ENCODE data around the gene TTC13.

Gene TTC13

DNA sequence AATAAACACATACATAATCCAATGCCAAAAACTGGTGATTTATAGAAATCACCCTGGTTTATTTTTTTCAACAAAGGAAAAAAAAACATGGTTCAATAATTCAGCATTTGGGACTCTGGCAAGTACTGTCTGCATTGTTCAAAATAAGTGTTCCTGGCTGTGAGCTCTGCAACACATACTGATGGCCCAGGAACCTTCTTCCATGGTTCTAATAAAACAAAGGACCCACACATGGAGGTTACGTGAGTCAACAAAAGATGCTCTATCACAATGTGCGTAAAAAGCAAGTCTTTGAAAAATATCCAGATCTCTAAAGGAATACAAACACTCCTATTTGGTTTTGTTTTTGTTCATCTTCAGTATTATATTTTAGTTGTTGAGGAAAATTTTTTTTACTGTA is 72.4 kb downstream of the TTC13 start:
- DNase-seq = no peak

DNA sequence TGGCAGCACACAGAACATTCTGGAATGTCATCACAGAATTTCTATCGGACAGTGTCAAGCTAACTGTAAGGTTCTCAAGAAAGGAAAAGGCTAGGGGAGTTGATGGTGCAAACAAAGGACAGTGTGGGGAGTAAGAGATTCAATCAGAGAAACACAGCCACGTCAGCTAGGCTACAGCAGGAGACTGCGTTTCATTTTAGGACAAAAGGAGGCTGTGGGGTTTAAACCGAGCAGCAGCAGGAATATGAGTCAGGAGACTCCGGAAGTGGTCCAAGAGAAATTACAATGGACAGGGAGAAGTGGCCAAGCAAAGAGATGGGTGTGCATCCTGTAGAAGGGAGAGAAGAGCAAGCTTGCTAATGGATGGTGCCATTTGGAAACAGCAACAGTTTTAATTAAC is 72.9 kb downstream of the TTC13 start:
- DNase-seq = no peak

GRCh38 chr1:230902349-230902923 is 76.2 kb downstream of the TTC13 start:
- no peak for DNase-seq

DNA sequence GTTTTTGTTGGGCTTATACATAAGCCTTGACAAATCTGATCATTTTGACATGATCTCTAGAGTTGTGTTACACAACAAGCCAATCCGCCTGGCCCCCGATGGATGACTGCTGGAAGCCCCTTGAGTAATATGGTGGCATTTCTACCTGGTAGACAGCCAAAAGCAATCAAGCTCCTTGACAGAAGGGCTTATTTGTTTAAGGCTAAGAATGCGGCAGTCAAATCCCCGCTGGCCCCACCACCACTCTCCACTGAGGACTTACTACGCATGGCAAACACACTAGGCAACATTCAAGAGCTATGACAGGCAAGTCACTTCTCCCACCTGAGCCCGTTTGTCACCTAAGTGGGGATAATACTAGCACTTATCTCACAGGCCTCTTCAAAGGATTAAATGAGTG is 77.0 kb downstream of the TTC13 start:
- no peak for DNase-seq

- DNase-seq = no peak
Observed at GRCh38 chr1:230900984-230901383, 77.7 kb downstream of the TTC13 start.

- DNase-seq = no peak
Observed at GRCh38 chr1:230899841-230900251, 78.8 kb downstream of the TTC13 start.

GRCh38 chr1:230898748-230899147 is 79.9 kb downstream of the TTC13 start:
- DNase-seq = no peak

DNA sequence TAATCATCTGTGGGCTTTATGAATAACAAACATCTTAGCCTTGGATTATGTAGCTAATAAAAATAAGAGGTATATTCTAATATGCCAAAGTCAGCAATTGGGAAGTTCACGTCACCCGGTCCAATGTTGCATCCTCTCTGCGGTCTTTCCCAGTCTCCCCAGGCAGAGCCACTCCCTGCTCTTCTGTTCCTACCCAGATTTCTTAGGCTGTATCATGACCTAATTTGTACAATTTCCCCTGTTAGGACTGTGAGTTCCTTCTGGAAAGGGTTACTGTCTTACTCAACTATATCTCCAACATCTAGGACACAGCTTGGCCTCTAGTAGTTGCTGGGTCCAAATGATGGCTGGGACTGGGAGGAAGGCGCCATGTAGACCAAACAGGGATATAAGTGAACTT is 80.5 kb downstream of the TTC13 start:
- no peak for DNase-seq

DNA sequence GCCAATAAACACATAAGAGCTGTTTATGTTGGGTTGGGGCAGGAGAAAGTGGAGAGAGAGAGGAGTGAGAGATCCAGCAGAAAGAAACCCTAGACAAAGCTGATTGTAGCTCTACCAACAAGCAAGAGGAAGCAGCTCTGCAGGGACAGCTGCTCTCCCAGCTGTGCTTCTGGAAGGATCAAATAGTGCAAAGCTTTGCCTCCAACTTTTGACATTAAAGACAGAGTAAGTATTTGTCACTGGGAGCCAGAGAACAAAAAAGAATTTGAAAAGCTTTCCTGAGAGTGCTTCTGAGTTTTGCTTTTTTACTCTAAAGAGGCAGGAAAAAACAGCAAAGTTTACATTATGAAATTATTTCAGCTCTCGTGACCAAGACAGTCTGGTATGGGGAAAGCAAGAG is 81.9 kb downstream of the TTC13 start:
- DNase-seq = no peak

DNA sequence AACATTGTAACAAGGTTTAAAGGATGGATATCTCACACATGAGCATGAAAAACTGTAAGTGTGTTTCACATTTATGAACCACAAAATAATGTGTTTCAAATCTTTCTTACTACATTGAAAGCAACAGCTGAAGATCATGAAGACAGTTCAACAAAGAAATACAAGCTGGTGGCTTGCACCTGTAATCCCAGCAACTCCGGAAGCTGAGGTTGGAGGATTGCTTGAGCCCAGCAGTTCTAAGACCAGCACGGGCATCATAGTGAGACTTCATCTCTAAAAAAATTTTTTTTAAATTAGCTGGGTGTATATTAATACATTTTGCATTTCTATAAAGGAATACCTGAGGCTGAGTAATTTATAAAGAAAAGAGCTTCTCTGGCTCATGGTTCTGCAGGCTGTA is 83.2 kb downstream of the TTC13 start:
- no peak for DNase-seq

- no peak for DNase-seq
Observed at GRCh38 chr1:230894664-230895063, 84.0 kb downstream of the TTC13 start.

DNA sequence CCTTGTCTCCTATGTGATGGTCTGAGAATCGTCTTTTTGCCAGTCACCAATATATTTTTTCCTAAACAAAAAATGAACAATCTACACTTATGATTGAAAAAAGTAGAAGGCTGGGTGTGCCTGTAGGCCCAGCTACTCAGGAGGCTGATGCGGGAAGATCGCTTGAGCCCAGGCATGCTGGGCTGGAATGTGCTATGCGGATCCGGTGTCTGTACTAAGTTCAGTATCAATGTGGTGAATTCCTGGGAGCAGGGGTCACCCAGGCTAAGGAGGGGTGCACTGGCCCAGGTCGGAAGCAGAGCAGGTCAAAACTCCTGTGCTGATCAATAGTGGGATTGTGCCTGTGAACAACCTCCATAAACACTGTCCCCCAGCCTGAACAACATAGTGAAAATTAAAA is 84.6 kb downstream of the TTC13 start:
- DNase-seq = no peak

DNA sequence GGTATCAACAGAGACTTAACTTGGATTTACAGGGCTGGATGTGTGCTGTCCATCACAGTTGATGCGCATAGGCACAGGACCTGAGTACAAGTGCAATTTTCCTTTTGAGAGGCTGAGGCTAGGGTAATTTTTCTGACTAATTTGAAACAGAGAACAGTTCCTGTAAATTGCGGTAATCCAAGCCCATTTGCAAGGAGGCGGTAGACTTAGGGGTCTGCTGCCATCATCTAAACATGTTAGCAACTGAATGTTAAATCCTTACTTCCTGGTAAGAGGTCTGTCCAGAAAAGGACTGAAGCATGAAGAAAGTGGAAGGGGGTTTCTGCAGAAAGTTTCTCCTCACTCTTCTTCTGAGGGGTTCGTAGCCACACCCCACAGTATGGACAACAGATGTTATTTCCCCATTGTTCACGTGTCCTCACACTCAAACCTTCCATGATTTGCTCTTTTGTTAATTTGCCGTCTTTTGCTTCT is 86.6 kb downstream of the TTC13 start:
- no peak for DNase-seq

- no peak for DNase-seq
Observed at GRCh38 chr1:230891413-230891812, 87.2 kb downstream of the TTC13 start.

DNA sequence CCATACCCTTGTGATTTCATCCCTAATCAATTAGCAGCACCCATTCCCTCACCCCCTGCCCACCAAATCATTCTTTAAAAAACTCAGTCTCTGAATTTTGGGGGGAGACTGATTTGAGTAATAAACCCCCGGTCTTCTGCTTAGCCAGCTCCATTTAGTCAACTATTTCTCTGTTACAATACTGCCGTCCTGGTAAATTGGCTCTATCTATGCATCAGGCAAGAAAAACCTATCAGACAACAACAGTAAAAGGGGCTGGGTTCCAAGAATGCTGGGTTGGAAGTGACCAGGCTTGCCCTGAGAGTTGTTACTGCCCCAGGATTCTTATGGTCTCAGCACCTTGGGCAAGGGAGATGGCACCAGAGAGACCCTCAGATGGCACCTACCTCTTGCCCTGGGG is 94.0 kb downstream of the TTC13 start:
- DNase-seq = no peak

- no peak for DNase-seq
Observed at GRCh38 chr1:230883967-230884366, 94.7 kb downstream of the TTC13 start.

- DNase-seq = no peak
Observed at GRCh38 chr1:230879778-230880177, 98.9 kb downstream of the TTC13 start.

DNA sequence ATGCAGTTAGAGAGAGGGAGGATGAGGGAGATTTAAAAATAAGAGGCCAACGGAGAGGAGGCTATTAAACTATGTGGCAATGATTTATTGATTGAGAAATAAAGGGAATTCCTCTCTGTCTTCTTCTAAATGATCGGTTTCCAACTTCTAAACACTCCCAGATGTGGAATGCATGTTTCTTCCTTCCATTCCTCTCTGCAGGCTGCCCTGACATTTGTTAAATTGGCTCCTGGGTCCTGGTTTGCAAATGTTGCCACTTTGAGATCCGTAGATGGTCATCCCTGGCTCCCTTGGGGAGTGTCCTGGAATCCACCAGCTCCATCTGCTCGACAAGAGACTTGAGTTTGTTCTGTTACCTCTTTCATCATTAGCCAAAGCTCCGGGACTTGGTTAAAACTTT is 100.1 kb downstream of the TTC13 start:
- DNase-seq = no peak

DNA sequence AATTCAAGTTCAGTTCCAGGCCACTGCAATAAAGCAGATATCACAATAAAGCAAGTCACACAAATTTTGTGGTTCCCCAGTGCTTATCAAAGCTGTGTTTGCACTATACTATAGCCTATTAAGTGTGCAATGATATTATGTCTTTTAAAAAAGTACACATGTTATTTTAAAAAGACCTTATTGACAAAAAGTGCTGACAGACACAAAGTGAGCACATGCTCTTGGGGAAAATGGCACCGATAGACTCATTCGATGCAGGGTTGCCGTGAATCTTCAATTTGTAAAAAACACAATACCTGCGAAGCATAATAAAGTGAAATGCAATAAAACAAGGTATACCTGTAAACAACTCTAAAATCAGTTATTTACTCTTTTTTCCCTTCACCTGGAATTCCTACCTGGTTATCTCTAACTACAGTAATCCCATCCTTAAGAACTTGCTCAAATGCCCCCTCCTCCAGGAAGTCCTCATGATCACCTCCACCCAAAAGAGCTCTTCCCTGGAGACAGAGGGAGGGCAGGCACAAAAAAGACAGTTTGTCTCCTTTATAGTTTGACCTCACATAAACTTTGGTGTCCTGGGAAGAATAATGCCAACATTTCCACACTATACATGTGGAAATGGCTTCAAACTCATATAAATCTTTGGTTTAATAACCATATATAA is 100.6 kb downstream of the TTC13 start:
- no peak for DNase-seq

DNA sequence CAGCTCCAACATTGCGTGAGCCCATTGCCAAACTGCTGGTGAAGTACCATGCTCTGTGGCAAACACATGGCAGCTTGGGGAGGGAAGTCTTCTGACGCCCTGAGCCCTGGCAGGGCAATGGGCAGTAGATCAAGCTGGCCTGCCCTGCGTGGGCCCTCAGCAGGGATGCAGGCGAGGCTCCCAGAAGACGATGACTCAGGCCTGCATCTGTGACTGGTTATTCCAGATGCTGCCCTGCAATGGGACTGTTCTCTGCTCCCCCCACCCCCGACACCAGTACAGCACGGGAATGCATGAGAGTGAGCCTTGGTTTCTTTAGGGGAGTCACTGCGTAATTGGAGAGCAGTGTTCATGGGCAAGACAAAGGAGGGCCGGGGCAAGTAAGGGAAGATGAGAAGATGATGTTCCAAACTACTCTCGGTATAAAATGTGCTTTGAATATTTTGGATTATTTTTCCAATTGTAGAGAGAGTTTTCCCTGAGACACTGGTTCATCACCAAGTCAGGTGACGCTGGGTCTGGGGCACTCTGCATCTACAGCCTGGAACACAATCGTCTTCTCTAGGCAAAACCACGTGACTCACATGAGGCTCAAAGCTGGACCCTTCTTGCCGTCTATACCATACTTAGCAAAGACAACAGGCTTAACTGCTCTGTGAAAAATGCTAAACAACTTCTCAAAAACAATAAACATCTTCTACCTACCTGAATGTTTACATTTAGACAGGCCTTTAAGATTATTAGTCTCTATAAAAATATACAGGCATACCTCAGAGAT is 101.3 kb downstream of the TTC13 start:
- no peak for DNase-seq

GRCh38 chr1:230876660-230877059 is 102.0 kb downstream of the TTC13 start:
- no peak for DNase-seq

GRCh38 chr1:230875370-230875769 is 103.3 kb downstream of the TTC13 start:
- no peak for DNase-seq

GRCh38 chr1:230870916-230871315 is 107.7 kb downstream of the TTC13 start:
- DNase-seq = no peak

- DNase-seq = no peak
Observed at GRCh38 chr1:230869500-230869899, 109.2 kb downstream of the TTC13 start.
